SK-N-MC (cell line): ENCODE measurements around the gene MAP6.

ENCODE experiments used
- DNase-seq: peaks from one replicate; pipeline ENCODE4 v3.0.0-alpha.2; 2011; ENCODE audit warnings: low read depth, low spot score
- H3K27ac ChIP-seq: fragments of 200-600 bp; sonication (generic); 2 replicates; pipeline ENCODE4 v1.5.1; 2016; ENCODE audit warnings: mixed run types
- H3K36me3 ChIP-seq: fragments of 200-600 bp; sonication (generic); 2 replicates; pipeline ENCODE4 v1.6.1; 2017; ENCODE audit warnings: antibody characterized with exemption, low read length, mixed read lengths; ENCODE audit not compliant: insufficient read depth
- H3K4me3 ChIP-seq: fragments of 200-600 bp; sonication (generic); 2 replicates; pipeline ENCODE4 v1.5.1; 2016
- H3K9ac ChIP-seq: fragments of 200-600 bp; sonication (generic); 2 replicates; pipeline ENCODE4 v1.8.0; 2017; ENCODE audit warnings: mixed run types, mixed read lengths; ENCODE audit not compliant: insufficient read length
- H3K9me3 ChIP-seq: fragments of 200-600 bp; sonication (generic); 2 replicates; pipeline ENCODE4 v1.6.1; 2017; ENCODE audit warnings: low read depth, mild to moderate bottlenecking, antibody characterized with exemption, low read length, moderate library complexity, mixed read lengths
- EZH2 ChIP-seq: fragments of 200-600 bp; sonication (generic); IDR thresholded peaks from one replicate; pipeline ENCODE4 v1.6.1; 2017; ENCODE audit warnings: antibody characterized with exemption
- FOXP2 ChIP-seq: optimal IDR thresholded peaks from 2 replicates; pipeline ENCODE3; 2011; ENCODE audit warnings: mild to moderate bottlenecking, moderate library complexity; ENCODE audit not compliant: insufficient read depth; ENCODE audit errors: extremely low read length, control extremely low read depth
- POLR2AphosphoS5 ChIP-seq: IDR thresholded peaks from 2 replicates; pipeline ENCODE4 v1.6.1; 2012; ENCODE audit warnings: mild to moderate bottlenecking, low read depth, low read length, borderline replicate concordance

MAP6 gene

GRCh38 chr11:75577207-75577606, 91.6 kb downstream of the MAP6 start:
- TF ChIP-seq POLR2AphosphoS5 = no peak
- TF ChIP-seq EZH2 = no peak
- no peak for TF ChIP-seq FOXP2
- Histone ChIP-seq H3K36me3 (peaks cover 14% of the 10 kb centered on the region), H3K9me3 (no peaks in the 10 kb centered on the region), H3K27ac (no peak overlapping the region), H3K4me3 (no peak overlapping the region), H3K9ac (no peak overlapping the region)
- DNase-seq = no peak

- no peak overlapping the region for H3K9ac ChIP-seq
- no peak overlapping the region for H3K4me3 ChIP-seq
- H3K27ac ChIP-seq = no peak overlapping the region
- peaks cover 21% of the 10 kb centered on the region for H3K36me3 ChIP-seq
- DNase-seq = no peak
- H3K9me3 ChIP-seq = no peaks in the 10 kb centered on the region
- TF ChIP-seq FOXP2 = no peak
Observed at GRCh38 chr11:75576499-75576918, 92.3 kb downstream of the MAP6 start.

GRCh38 chr11:75576017-75576416, 92.8 kb downstream of the MAP6 start:
- H3K9ac ChIP-seq = no peak overlapping the region
- peaks cover 26% of the 10 kb centered on the region for H3K36me3 ChIP-seq
- TF ChIP-seq EZH2 (no peak), FOXP2 (no peak), POLR2AphosphoS5 (no peak)
- no peak for DNase-seq
- no peaks in the 10 kb centered on the region for H3K9me3 ChIP-seq
- no peak overlapping the region for H3K4me3 ChIP-seq
- no peak overlapping the region for H3K27ac ChIP-seq

GRCh38 chr11:75574698-75575602, 93.9 kb downstream of the MAP6 start:
- no peak overlapping the region for H3K27ac ChIP-seq
- no peak for DNase-seq
- no peaks in the 10 kb centered on the region for H3K9me3 ChIP-seq
- no peak for TF ChIP-seq POLR2AphosphoS5
- TF ChIP-seq EZH2 = no peak
- no peak for TF ChIP-seq FOXP2
- H3K4me3 ChIP-seq = no peak overlapping the region
- H3K9ac ChIP-seq = no peak overlapping the region
- H3K36me3 ChIP-seq = peaks cover 37% of the 10 kb centered on the region

GRCh38 chr11:75572744-75573143, 96.1 kb downstream of the MAP6 start:
- no peak for DNase-seq
- H3K36me3 ChIP-seq = peaks cover 58% of the 10 kb centered on the region

GRCh38 chr11:75571625-75572024, 97.2 kb downstream of the MAP6 start:
- DNase-seq = no peak
- no peak for TF ChIP-seq POLR2AphosphoS5
- TF ChIP-seq EZH2 = no peak
- TF ChIP-seq FOXP2 = no peak
- Histone ChIP-seq H3K9me3 (no peaks in the 10 kb centered on the region), H3K9ac (no peak overlapping the region), H3K4me3 (no peak overlapping the region), H3K36me3 (peaks cover 69% of the 10 kb centered on the region), H3K27ac (no peak overlapping the region)

More at GRCh38 chr11:75572744-75573143, 96.1 kb downstream of the MAP6 start:
- Histone ChIP-seq H3K9ac (no peak overlapping the region), H3K9me3 (no peaks in the 10 kb centered on the region), H3K4me3 (no peak overlapping the region), H3K27ac (no peak overlapping the region)
- TF ChIP-seq FOXP2 = no peak
- no peak for TF ChIP-seq POLR2AphosphoS5
- no peak for TF ChIP-seq EZH2

- Histone ChIP-seq H3K9ac (no peak overlapping the region), H3K9me3 (no peaks in the 10 kb centered on the region), H3K4me3 (no peak overlapping the region), H3K36me3 (peaks cover 79% of the 10 kb centered on the region), H3K27ac (no peak overlapping the region)
- TF ChIP-seq POLR2AphosphoS5 (no peak; the same call in 1 of the 2 replicates), EZH2 (no peak), FOXP2 (no peak)
- no peak for DNase-seq
Observed at GRCh38 chr11:75570559-75571139, 98.2 kb downstream of the MAP6 start.

- TF ChIP-seq POLR2AphosphoS5 (no peak), FOXP2 (no peak), EZH2 (no peak)
- Histone ChIP-seq H3K4me3 (no peak overlapping the region), H3K27ac (no peak overlapping the region), H3K36me3 (peaks cover 94% of the 10 kb centered on the region), H3K9me3 (no peaks in the 10 kb centered on the region), H3K9ac (no peak overlapping the region)
- no peak for DNase-seq
Observed at GRCh38 chr11:75568616-75569219, 100.1 kb downstream of the MAP6 start.
